ENCODE results near the gene RCC1.

DNA sequence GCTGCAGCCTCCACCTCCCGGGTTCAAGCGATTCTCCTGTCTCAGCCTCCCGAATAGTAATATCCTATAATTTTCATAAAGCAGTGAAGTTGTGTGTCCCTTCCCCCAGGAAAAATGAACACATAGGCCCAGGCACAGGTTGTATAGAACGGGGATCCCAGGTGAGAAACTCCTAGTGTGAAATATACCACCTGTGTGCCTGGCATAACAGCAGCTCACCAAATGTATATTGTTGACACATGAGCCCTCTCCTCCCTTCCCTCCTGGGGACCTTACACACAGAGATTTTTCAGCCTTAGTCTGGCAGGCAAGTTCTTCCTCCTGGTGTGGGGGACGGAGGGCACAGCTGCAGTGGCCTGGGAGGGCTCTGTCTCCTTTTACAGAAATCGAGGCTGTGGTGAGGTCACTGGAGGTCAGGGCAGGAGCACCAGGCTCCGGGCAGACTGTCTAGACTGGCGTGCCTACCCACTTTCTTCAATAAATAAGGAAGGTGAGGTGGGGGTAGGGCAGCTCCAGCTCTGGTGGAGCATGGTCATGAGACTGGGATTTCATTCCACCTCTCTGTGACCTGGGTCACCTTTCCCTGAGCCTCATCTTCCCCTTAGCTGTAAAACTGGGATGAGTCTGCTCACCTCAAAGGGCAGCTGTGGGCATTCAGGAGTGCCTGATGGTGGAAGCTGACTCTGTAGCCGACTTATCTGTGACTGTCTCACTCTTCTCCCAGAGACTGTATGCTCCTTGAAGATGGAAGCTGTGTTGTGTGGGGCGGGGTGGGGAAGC lies 14.3 kb downstream of the RCC1 start:
- no peak for TF ChIP-seq POLR2A (IDR thresholded peaks at IDR 0.05)
- no peak for TF ChIP-seq CTCF (IDR thresholded peaks at IDR 0.05)
